Panc1 (cell line): Measurements from ENCODE around the gene SERGEF. TPM values are rescaled to one million over a fixed set of nuclear protein-coding genes. Genes with fewer than 3 reads are reported as not detected.

Experiments
- ATAC-seq: fragments of 200-7000 bp; cut with Tn5 transposase; 2 replicates; pipeline ENCODE4 v1.9.1; 2020; ENCODE audit warnings: mild to moderate bottlenecking, moderate library complexity
- BruUV-seq: library from RNA; stranded (reverse); fragments of 400-500 nt; replicated peaks from 2 replicates; lab custom pipeline; 2021; lab: Mats Ljungman, UMichigan
- CTCF ChIA-PET: fragments of 300-600 bp; sonication (Branson Sonifier 250); formaldehyde crosslinking; loops from one replicate; lab custom pipeline; 2022; ENCODE audit warnings: antibody characterized with exemption; lab: Charles Lee
- POLR2A ChIA-PET: fragments of 300-600 bp; sonication (Branson Sonifier 250); formaldehyde crosslinking; loops from one replicate; lab custom pipeline; 2022; ENCODE audit warnings: antibody characterized with exemption; lab: Charles Lee
- DNase-seq: peaks from one replicate; pipeline ENCODE4 v3.0.0-alpha.2; 2010; ENCODE audit warnings: low read depth, low spot score
- H3K27ac ChIP-seq: 2 replicates; pipeline ENCODE4 v1.5.1; 2011; ENCODE audit warnings: mild to moderate bottlenecking, low read length, inconsistent platforms
- H3K27me3 ChIP-seq: fragments of 200-500 bp; sonication (Bioruptor generic); 2 replicates; pipeline ENCODE4 v1.6.0; 2014; ENCODE audit warnings: low read length, inconsistent platforms; ENCODE audit not compliant: control insufficient read depth, insufficient read depth
- H3K36me3 ChIP-seq: fragments of 200-500 bp; sonication (Bioruptor generic); 2 replicates; pipeline ENCODE4 v1.5.1; 2014; ENCODE audit warnings: inconsistent platforms, mild to moderate bottlenecking, low read length, moderate library complexity; ENCODE audit not compliant: control insufficient read depth, insufficient read depth
- H3K4me1 ChIP-seq: 2 replicates; pipeline ENCODE4 v1.5.1; 2011; ENCODE audit warnings: inconsistent platforms, mild to moderate bottlenecking, low read length, moderate library complexity; ENCODE audit not compliant: control insufficient read depth, insufficient read depth
- H3K4me3 ChIP-seq, 2 experiments: 2 replicates each; pipeline ENCODE4 v1.5.1; 2011 to 2012; ENCODE audit warnings: low read depth in 2 of 2, low read length in 2 of 2, mild to moderate bottlenecking in 2 of 2, inconsistent platforms in 1 of 2, moderate library complexity in 1 of 2
- H3K9me3 ChIP-seq: fragments of 200-500 bp; sonication (Bioruptor generic); 2 replicates; pipeline ENCODE4 v1.5.1; 2014; ENCODE audit warnings: low read depth, mild to moderate bottlenecking, inconsistent platforms, low read length, moderate library complexity; ENCODE audit not compliant: control insufficient read depth, insufficient read depth
- CTCF ChIP-seq: fragments of 450-650 bp; IDR thresholded peaks from 2 replicates; pipeline ENCODE4 v1.5.1; 2017; ENCODE audit warnings: mild to moderate bottlenecking
- POLR2AphosphoS5 ChIP-seq: IDR thresholded peaks from 2 replicates; pipeline ENCODE4 v1.6.1; 2012; ENCODE audit warnings: mild to moderate bottlenecking, low read depth, low read length, moderate library complexity
- REST ChIP-seq, 2 experiments: IDR thresholded peaks; 2 replicates each; pipeline ENCODE4 v1.6.1; 2011 to 2012; ENCODE audit warnings: low read depth in 2 of 2, control low read depth in 1 of 2, low read length in 1 of 2, mild to moderate bottlenecking in 1 of 2, moderate library complexity in 1 of 2; ENCODE audit not compliant: insufficient read depth in 1 of 2
- SIN3A ChIP-seq: IDR thresholded peaks from 2 replicates; pipeline ENCODE4 v1.6.1; 2012; ENCODE audit warnings: low read depth, mild to moderate bottlenecking, low read length, moderate library complexity, borderline replicate concordance; ENCODE audit not compliant: insufficient read depth
- TCF7L2 ChIP-seq: IDR thresholded peaks from 2 replicates; pipeline ENCODE4 v1.6.1; 2011; ENCODE audit warnings: mild to moderate bottlenecking, low read depth, low read length, inconsistent platforms
- in situ Hi-C: cut with HindIII; loops from 2 replicates; pipeline ENCODE4 v1.10.0; 2016; ENCODE audit warnings: low sequenced_read_pairs, low pct_unique_long_range_greater_than_20kb
- intact Hi-C: fragments of 100-400 bp; cut with micrococcal nuclease; formaldehyde crosslinking; loops from one replicate; pipeline ENCODE4 v1.10.0; 2022; ENCODE audit not compliant: unreplicated experiment
- total RNA-seq: library from RNA; stranded (reverse); gene quantifications from one replicate; pipeline ENCODE4 v1.2.1, GENCODE V29; 2021; ENCODE audit not compliant: unreplicated experiment

SERGEF gene
- total RNA-seq, 1 experiment from 2014 or later = 35.5 TPM

GRCh38 chr11:17986007-17986710 is 26.7 kb downstream of the SERGEF start:
- Histone ChIP-seq H3K4me3 (no peak overlapping the region), H3K4me1 (no peaks in the 10 kb centered on the region), H3K27ac (no peak overlapping the region), H3K27me3 (no peaks in the 10 kb centered on the region), H3K9me3 (no peaks in the 10 kb centered on the region), H3K36me3 (peaks cover 3% of the 10 kb centered on the region; the same call in 1 of the 2 replicates)
- intact Hi-C loops = no loop called here
- DNase-seq (no peak), ATAC-seq (no peak)
- ChIA-PET CTCF (no interaction called here), POLR2A (no interaction called here)
- BruUV-seq = no TSS peak
- in situ Hi-C loops = no loop called here
- TF ChIP-seq POLR2AphosphoS5 (no peak), REST (IDR thresholded peaks at IDR 0.05; ENCODE audit: insufficient read depth in 1 of 2, low read depth in 2 of 2, low read length in 1 of 2) (no peak), TCF7L2 (no peak), SIN3A (no peak), CTCF (no peak)

GRCh38 chr11:17985517-17985916 is 27.3 kb downstream of the SERGEF start:
- no TSS peak for BruUV-seq
- intact Hi-C loops = no loop called here
- Histone ChIP-seq H3K4me3 (no peak overlapping the region), H3K36me3 (peaks cover 3% of the 10 kb centered on the region; the same call in 1 of the 2 replicates), H3K27me3 (no peaks in the 10 kb centered on the region), H3K9me3 (no peaks in the 10 kb centered on the region), H3K27ac (no peak overlapping the region), H3K4me1 (no peaks in the 10 kb centered on the region)
- ChIA-PET CTCF (no interaction called here), POLR2A (no interaction called here)
- ATAC-seq = no peak
- in situ Hi-C loops = no loop called here
- TF ChIP-seq TCF7L2 = no peak
- TF ChIP-seq CTCF = no peak
- no peak for TF ChIP-seq POLR2AphosphoS5
- TF ChIP-seq SIN3A = no peak
- no peak for TF ChIP-seq REST (IDR thresholded peaks at IDR 0.05; ENCODE audit: insufficient read depth in 1 of 2, low read depth in 2 of 2, low read length in 1 of 2)
- DNase-seq = no peak
